ENCODE measurements around the gene PHACTR3.

GRCh38 chr20:59597240-59597639, 7.1 kb upstream of the PHACTR3 start:
- TF ChIP-seq SIN3A (IDR thresholded peaks at IDR 0.05; ENCODE audit: low read depth) = no peak
- TF ChIP-seq JUND (IDR thresholded peaks at IDR 0.05) = no peak
- TF ChIP-seq FOSL1 (IDR thresholded peaks at IDR 0.05; ENCODE audit: low read depth) = no peak
- TF ChIP-seq CTCF (IDR thresholded peaks at IDR 0.05 in 2 of 3, conservative IDR thresholded peaks at IDR 0.05 in 1 of 3; ENCODE audit: borderline replicate concordance in 1 of 3, insufficient read depth in 1 of 3, low read depth in 2 of 3, low read length in 2 of 3) = no peak
- no peak for TF ChIP-seq EZH2 (IDR thresholded peaks at IDR 0.05)
- no peak for TF ChIP-seq POLR2A (IDR thresholded peaks at IDR 0.05; ENCODE audit: borderline replicate concordance, extremely low read depth, insufficient read depth, insufficient read length)
- TF ChIP-seq EZH2phosphoT487 (IDR thresholded peaks at IDR 0.05; ENCODE audit: borderline replicate concordance) = no peak
- TF ChIP-seq ZFX (IDR thresholded peaks at IDR 0.05) = no peak

Measured in HCT116 (cell line).